Smooth muscle cell (in vitro differentiated cells): ENCODE data around the gene REG3G. TPM values are rescaled to one million over a fixed set of nuclear protein-coding genes. Genes with fewer than 3 reads are reported as not detected.

Experiments
- DNase-seq: peaks from one replicate; lab custom pipeline; 2025; ENCODE audit not compliant: unreplicated experiment; lab: John Stamatoyannopoulos, UW
- H2AFZ ChIP-seq: fragments of 200-600 bp; sonication (generic); 2 replicates; pipeline ENCODE4 v1.6.0; 2016; ENCODE audit warnings: antibody characterized with exemption, low read depth, mild to moderate bottlenecking
- H3F3A ChIP-seq: fragments of 200-600 bp; sonication (generic); 2 replicates; pipeline ENCODE4 v1.6.0; 2017; ENCODE audit warnings: antibody characterized with exemption, low read depth
- H3K27ac ChIP-seq: fragments of 200-600 bp; sonication (generic); 2 replicates; pipeline ENCODE4 v1.5.1; 2016; ENCODE audit warnings: low read depth, mild to moderate bottlenecking
- H3K27me3 ChIP-seq: fragments of 200-600 bp; sonication (generic); 2 replicates; pipeline ENCODE4 v1.6.1; 2016; ENCODE audit warnings: low read depth, mild to moderate bottlenecking
- H3K36me3 ChIP-seq: fragments of 200-600 bp; sonication (generic); 2 replicates; pipeline ENCODE4 v1.5.1; 2016; ENCODE audit warnings: low read depth
- H3K4me1 ChIP-seq: fragments of 200-600 bp; sonication (generic); 2 replicates; pipeline ENCODE4 v1.5.1; 2016; ENCODE audit warnings: low read depth
- H3K4me2 ChIP-seq: fragments of 200-600 bp; sonication (generic); 2 replicates; pipeline ENCODE4 v1.6.0; 2016; ENCODE audit warnings: mild to moderate bottlenecking
- H3K4me3 ChIP-seq: fragments of 200-600 bp; sonication (generic); 2 replicates; pipeline ENCODE4 v1.5.1; 2016; ENCODE audit warnings: mild to moderate bottlenecking
- H3K79me2 ChIP-seq: fragments of 200-600 bp; sonication (generic); 2 replicates; pipeline ENCODE4 v1.6.0; 2016; ENCODE audit warnings: low read depth, mild to moderate bottlenecking
- H3K9ac ChIP-seq: fragments of 200-600 bp; sonication (generic); 2 replicates; pipeline ENCODE4 v1.6.0; 2016; ENCODE audit warnings: low read depth
- H3K9me3 ChIP-seq: fragments of 200-600 bp; sonication (generic); replicated peaks from 2 replicates; pipeline ENCODE4 v1.5.1; 2016; ENCODE audit warnings: low read depth
- H4K20me1 ChIP-seq: fragments of 200-600 bp; sonication (generic); 2 replicates; pipeline ENCODE4 v1.6.0; 2016; ENCODE audit warnings: low read depth
- CTCF ChIP-seq: fragments of 200-600 bp; sonication (generic); IDR thresholded peaks from 2 replicates; pipeline ENCODE4 v1.5.1; 2017; ENCODE audit warnings: borderline replicate concordance, mild to moderate bottlenecking, antibody characterized with exemption; ENCODE audit not compliant: insufficient read depth, poor library complexity, severe bottlenecking
- WGBS: methylation state at CpG from one replicate; pipeline ENCODE4 v1.1.7; 2016; ENCODE audit warnings: low lambda C conversion rate; 5-methylcytosine and 5-hydroxymethylcytosine counted together
- polyA plus RNA-seq: library from polyadenylated mRNA; unstranded; fragments of >200 nt; fragmentation: Nextera tagmentation; extraction: Ambion mirVana; gene quantifications from 2 replicates; pipeline ENCODE4 v1.2.1, GENCODE V29; 2016
- total RNA-seq: library from RNA; depleted of rRNA; stranded (reverse); fragments of >200 nt; gene quantifications from 2 replicates; pipeline ENCODE4 v1.2.3, GENCODE V29; 2014

REG3G gene
- total and polyA plus RNA-seq, 2 experiments from 2014 or later, result not detected

- 96% methylated on average over 2 of the region's 2 CpGs for WGBS
- no peaks in the 10 kb centered on the region for H3K4me1 ChIP-seq
- no peak overlapping the region for H3K4me3 ChIP-seq
- H3K9ac ChIP-seq, result no peak overlapping the region
- no peaks in the 10 kb centered on the region for H3K9me3 ChIP-seq
- no peaks in the 10 kb centered on the region for H3K79me2 ChIP-seq
- TF ChIP-seq CTCF, result no peak
- no peak overlapping the region for H2AFZ ChIP-seq
- no peak overlapping the region for H3K27ac ChIP-seq
- no peaks in the 10 kb centered on the region for H3K36me3 ChIP-seq
- no peak for DNase-seq
- no peaks in the 10 kb centered on the region for H3F3A ChIP-seq
- no peaks in the 10 kb centered on the region for H4K20me1 ChIP-seq
- H3K27me3 ChIP-seq, result peaks cover 4% of the 10 kb centered on the region
- no peak overlapping the region for H3K4me2 ChIP-seq
Measured at GRCh38 chr2:79009388-79009787, 16.1 kb upstream of the REG3G start.

- H3F3A ChIP-seq, result no peaks in the 10 kb centered on the region
- no peak for DNase-seq
- no peaks in the 10 kb centered on the region for H3K4me1 ChIP-seq
- H3K9me3 ChIP-seq, result no peaks in the 10 kb centered on the region
- no peak overlapping the region for H3K27ac ChIP-seq
- WGBS, result 80% methylated on average over 4 of the region's 4 CpGs
- H3K9ac ChIP-seq, result no peak overlapping the region
- no peaks in the 10 kb centered on the region for H4K20me1 ChIP-seq
- no peak overlapping the region for H3K4me3 ChIP-seq
- H3K27me3 ChIP-seq, result peaks cover 5% of the 10 kb centered on the region
- H3K4me2 ChIP-seq, result no peak overlapping the region
- H3K79me2 ChIP-seq, result no peaks in the 10 kb centered on the region
- no peak for TF ChIP-seq CTCF
- no peaks in the 10 kb centered on the region for H3K36me3 ChIP-seq
- no peak overlapping the region for H2AFZ ChIP-seq
Measured at GRCh38 chr2:79011496-79011895, 14.0 kb upstream of the REG3G start.

- Histone ChIP-seq H3K4me3 (no peak overlapping the region), H3K4me1 (no peaks in the 10 kb centered on the region), H3K4me2 (no peak overlapping the region), H3K9ac (no peak overlapping the region), H3K79me2 (no peaks in the 10 kb centered on the region), H4K20me1 (no peaks in the 10 kb centered on the region), H2AFZ (no peak overlapping the region), H3K27me3 (peaks cover 5% of the 10 kb centered on the region), H3F3A (no peaks in the 10 kb centered on the region), H3K9me3 (no peaks in the 10 kb centered on the region), H3K36me3 (no peaks in the 10 kb centered on the region), H3K27ac (no peak overlapping the region)
- TF ChIP-seq CTCF, result no peak
- no peak for DNase-seq
- 74% methylated on average over 6 of the region's 6 CpGs for WGBS
Measured at GRCh38 chr2:79013629-79014028, 11.9 kb upstream of the REG3G start.

GRCh38 chr2:79016342-79016741 lies 9.2 kb upstream of the REG3G start:
- no peaks in the 10 kb centered on the region for H4K20me1 ChIP-seq
- no peak overlapping the region for H3K4me2 ChIP-seq
- peaks cover 5% of the 10 kb centered on the region for H3K27me3 ChIP-seq
- H3K9ac ChIP-seq, result no peak overlapping the region
- H3K79me2 ChIP-seq, result no peaks in the 10 kb centered on the region
- WGBS, result 93% methylated on average over 4 of the region's 4 CpGs
- H3K4me3 ChIP-seq, result no peak overlapping the region
- H3F3A ChIP-seq, result no peaks in the 10 kb centered on the region
- no peaks in the 10 kb centered on the region for H3K9me3 ChIP-seq
- no peak overlapping the region for H3K27ac ChIP-seq
- H3K36me3 ChIP-seq, result no peaks in the 10 kb centered on the region
- H3K4me1 ChIP-seq, result no peaks in the 10 kb centered on the region
- no peak overlapping the region for H2AFZ ChIP-seq
- no peak for TF ChIP-seq CTCF
- DNase-seq, result no peak
